ENCODE data around the gene SLFN13. TPM values are rescaled to one million over a fixed set of nuclear protein-coding genes. Genes with fewer than 3 reads are reported as not detected.

The SLFN13 gene, protein sequence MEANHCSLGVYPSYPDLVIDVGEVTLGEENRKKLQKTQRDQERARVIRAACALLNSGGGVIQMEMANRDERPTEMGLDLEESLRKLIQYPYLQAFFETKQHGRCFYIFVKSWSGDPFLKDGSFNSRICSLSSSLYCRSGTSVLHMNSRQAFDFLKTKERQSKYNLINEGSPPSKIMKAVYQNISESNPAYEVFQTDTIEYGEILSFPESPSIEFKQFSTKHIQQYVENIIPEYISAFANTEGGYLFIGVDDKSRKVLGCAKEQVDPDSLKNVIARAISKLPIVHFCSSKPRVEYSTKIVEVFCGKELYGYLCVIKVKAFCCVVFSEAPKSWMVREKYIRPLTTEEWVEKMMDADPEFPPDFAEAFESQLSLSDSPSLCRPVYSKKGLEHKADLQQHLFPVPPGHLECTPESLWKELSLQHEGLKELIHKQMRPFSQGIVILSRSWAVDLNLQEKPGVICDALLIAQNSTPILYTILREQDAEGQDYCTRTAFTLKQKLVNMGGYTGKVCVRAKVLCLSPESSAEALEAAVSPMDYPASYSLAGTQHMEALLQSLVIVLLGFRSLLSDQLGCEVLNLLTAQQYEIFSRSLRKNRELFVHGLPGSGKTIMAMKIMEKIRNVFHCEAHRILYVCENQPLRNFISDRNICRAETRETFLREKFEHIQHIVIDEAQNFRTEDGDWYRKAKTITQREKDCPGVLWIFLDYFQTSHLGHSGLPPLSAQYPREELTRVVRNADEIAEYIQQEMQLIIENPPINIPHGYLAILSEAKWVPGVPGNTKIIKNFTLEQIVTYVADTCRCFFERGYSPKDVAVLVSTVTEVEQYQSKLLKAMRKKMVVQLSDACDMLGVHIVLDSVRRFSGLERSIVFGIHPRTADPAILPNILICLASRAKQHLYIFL
- 2.7 and 3.1 TPM in 2 replicates for polyA plus RNA-seq (2011; rRNA removed)
- 9.7 and 16.3 TPM in 2 replicates for polyA minus RNA-seq (2011; rRNA and poly(A)+ RNA removed)

DNA sequence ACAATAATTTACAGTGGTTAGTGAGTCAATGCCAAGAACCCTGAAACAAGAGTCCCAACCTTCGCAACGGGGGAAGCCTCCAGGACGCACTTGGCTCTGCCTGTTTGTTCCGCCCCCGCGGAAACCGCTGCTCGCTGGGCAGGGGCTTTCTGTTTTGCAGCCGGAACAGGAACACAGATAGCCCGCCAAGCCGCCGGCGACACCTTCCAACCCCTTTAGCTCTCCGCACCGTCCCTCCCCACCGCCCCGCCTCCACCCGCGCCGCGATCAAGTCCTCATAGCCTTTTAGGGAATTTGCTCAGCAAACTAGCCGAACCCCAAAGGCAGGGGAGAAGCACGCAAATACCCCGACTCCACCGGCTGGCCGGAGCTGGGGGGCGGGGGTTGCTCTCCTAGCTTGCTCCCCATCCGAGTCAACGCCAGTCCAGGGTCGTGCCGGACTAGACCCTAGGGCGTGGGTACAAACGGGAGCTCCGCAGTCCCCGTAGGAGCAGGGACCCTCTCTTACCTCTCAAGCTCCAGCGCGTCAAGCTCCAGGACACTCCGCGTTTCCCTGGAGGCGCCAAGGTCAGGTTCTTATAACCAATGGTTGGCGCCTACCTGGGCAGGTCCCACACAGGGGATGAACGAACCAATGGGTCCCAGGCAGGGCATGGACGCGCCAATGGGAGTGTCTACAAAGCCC is at the start of gene SLFN13:
TSS of gene SLFN13 (minus strand) at position 553 of the 685 bp plus-strand sequence. CDS start 3,086 bp downstream, outside the sequence.
- CTCF ChIA-PET = interaction anchor here (1.1 to 1.3 kb wide), 3 partner anchors 15 to 209 kb away, joined by 3 to 4 read pairs (median 3); no protein-coding TSS in a partner anchor
- Histone ChIP-seq H3K27ac (ENCODE audit: low read depth, low read length) (no peak within 1 kb of the TSS), H3K9me3 (ENCODE audit: control insufficient read depth, insufficient read depth, low read length) (peaks cover 5% of the 10 kb centered on the region; the same call in 1 of the 2 replicates), H3K4me3 (ENCODE audit: low read depth, low read length) (peak within 1 kb of the TSS; percentile 63), H3K27me3 (ENCODE audit: control insufficient read depth, insufficient read depth, low read length) (peaks cover 14% of the 10 kb centered on the region)
- POLR2A ChIA-PET = interaction anchor here (1.3 to 1.9 kb wide), 2 partner anchors 15 to 75 kb away, joined by 5 to 9 read pairs; partner anchors contain the start of gene SLFN11
- no peak for DNase-seq (ENCODE audit: low read depth, low spot score)
- no peak for TF ChIP-seq CTCF (IDR thresholded peaks at IDR 0.05; ENCODE audit: low read depth, low read length)

- Histone ChIP-seq H3K4me3 (ENCODE audit: low read depth, low read length) (no peak overlapping the region), H3K27ac (ENCODE audit: low read depth, low read length) (no peak overlapping the region), H3K27me3 (ENCODE audit: control insufficient read depth, insufficient read depth, low read length) (peaks cover 51% of the 10 kb centered on the region), H3K9me3 (ENCODE audit: control insufficient read depth, insufficient read depth, low read length) (no peaks in the 10 kb centered on the region; the same call in 1 of the 2 replicates)
- ChIA-PET CTCF (no interaction called here), POLR2A (no interaction called here)
- TF ChIP-seq CTCF (IDR thresholded peaks at IDR 0.05; ENCODE audit: low read depth, low read length) = no peak
- no peak for DNase-seq (ENCODE audit: low read depth, low spot score)
Observed at GRCh38 chr17:35496451-35497290, 48.1 kb upstream of the SLFN13 start.

DNA sequence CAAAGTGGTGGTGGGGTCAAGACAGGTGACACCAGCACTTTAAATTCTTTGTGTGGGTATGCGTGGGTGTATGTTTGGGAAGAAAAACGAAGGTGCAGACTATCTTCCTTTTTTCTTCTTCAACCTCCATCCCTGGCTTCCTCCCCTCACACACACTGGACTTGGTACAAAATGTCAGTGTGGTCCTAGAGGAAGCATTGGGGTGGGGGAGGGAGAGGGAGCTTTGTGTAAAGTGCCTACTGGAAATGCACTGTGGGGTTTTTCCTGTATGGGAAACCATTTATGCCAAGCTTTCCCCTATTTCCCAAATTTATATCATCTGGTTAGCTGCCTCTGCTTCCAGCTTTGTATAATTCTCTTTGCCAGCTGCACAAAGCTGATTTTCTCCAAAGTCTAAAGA is 44.5 kb upstream of the SLFN13 start:
- H3K27me3 ChIP-seq (ENCODE audit: control insufficient read depth, insufficient read depth, low read length) = peaks cover 39% of the 10 kb centered on the region
- DNase-seq (ENCODE audit: low read depth, low spot score) = no peak
- no peak for TF ChIP-seq CTCF (IDR thresholded peaks at IDR 0.05; ENCODE audit: low read depth, low read length)
- no peak overlapping the region for H3K4me3 ChIP-seq (ENCODE audit: low read depth, low read length)
- POLR2A ChIA-PET = no interaction called here
- no peak overlapping the region for H3K27ac ChIP-seq (ENCODE audit: low read depth, low read length)
- CTCF ChIA-PET = interaction anchor here (0.6 kb wide), 1 partner anchor 162 kb away, joined by 3 read pairs; no protein-coding TSS in a partner anchor
- H3K9me3 ChIP-seq (ENCODE audit: control insufficient read depth, insufficient read depth, low read length) = peaks cover 10% of the 10 kb centered on the region

DNA sequence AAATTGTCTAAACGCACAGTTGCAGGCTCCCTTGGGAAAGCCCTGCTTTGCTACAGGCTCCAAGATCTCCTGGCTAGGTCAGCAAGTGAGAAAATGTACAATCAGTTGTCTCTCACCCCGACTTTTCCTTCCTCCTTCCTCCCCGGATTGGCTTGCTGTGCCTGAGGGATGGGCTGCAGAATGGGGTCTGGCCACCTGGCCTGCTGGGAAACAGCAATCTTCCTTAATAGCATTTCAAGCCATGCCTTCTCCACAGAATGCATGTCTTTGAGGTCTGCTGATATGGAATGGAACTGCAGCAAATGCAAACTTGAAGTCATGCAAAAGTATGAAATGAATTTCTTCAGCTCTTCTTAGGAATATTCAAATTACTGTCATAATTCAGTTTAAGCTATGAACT is 42.9 kb upstream of the SLFN13 start:
- DNase-seq (ENCODE audit: low read depth, low spot score) = no peak
- Histone ChIP-seq H3K27ac (ENCODE audit: low read depth, low read length) (no peak overlapping the region), H3K9me3 (ENCODE audit: control insufficient read depth, insufficient read depth, low read length) (peaks cover 10% of the 10 kb centered on the region), H3K27me3 (ENCODE audit: control insufficient read depth, insufficient read depth, low read length) (peaks cover 27% of the 10 kb centered on the region), H3K4me3 (ENCODE audit: low read depth, low read length) (no peak overlapping the region)
- ChIA-PET POLR2A (no interaction called here), CTCF (no interaction called here)
- no peak for TF ChIP-seq CTCF (IDR thresholded peaks at IDR 0.05; ENCODE audit: low read depth, low read length)
